HG03045 (cell line): ENCODE measurements around the gene MCTP1.
"Not testable (repeated sequence)": the region's sequence is repeated elsewhere in the genome, so short reads cannot be mapped to it uniquely, and the experiment has no call there.

ENCODE experiments used
- ATAC-seq: cut with Tn5 transposase; IDR thresholded peaks from one replicate; pipeline ENCODE4 v1.9.1; 2021; ENCODE audit warnings: mild to moderate bottlenecking, moderate library complexity; ENCODE audit not compliant: unreplicated experiment

Gene MCTP1

GRCh38 chr5:95035891-95036685 lies 248.8 kb downstream of the MCTP1 start:
- ATAC-seq: no peak

- ATAC-seq: no peak
Measured at GRCh38 chr5:95032801-95033200, 252.1 kb downstream of the MCTP1 start.

- ATAC-seq: peak; percentile 52
Measured at GRCh38 chr5:95029569-95030366, 255.1 kb downstream of the MCTP1 start.

- no peak for ATAC-seq
Measured at GRCh38 chr5:95027775-95028174, 257.1 kb downstream of the MCTP1 start.

GRCh38 chr5:95027151-95027721 lies 257.7 kb downstream of the MCTP1 start:
- ATAC-seq: no peak

GRCh38 chr5:95026718-95027117 lies 258.2 kb downstream of the MCTP1 start:
- ATAC-seq: no peak

GRCh38 chr5:95022967-95023695 lies 261.8 kb downstream of the MCTP1 start:
- ATAC-seq: no peak

GRCh38 chr5:95020345-95020744 lies 264.5 kb downstream of the MCTP1 start:
- no peak for ATAC-seq

GRCh38 chr5:95018946-95019345 lies 265.9 kb downstream of the MCTP1 start:
- ATAC-seq: no peak

GRCh38 chr5:95018511-95018910 lies 266.4 kb downstream of the MCTP1 start:
- no peak for ATAC-seq

- no peak for ATAC-seq
Measured at GRCh38 chr5:95009812-95010211, 275.1 kb downstream of the MCTP1 start.

- ATAC-seq: peak; percentile 62
Measured at GRCh38 chr5:95007921-95008597, 276.8 kb downstream of the MCTP1 start.

GRCh38 chr5:95005811-95006210 lies 279.1 kb downstream of the MCTP1 start:
- no peak for ATAC-seq

- no peak for ATAC-seq
Measured at GRCh38 chr5:94998670-94999069, 286.2 kb downstream of the MCTP1 start.

GRCh38 chr5:94994537-94994936 lies 290.4 kb downstream of the MCTP1 start:
- not testable (repeated sequence) for ATAC-seq

GRCh38 chr5:94993491-94993890 lies 291.4 kb downstream of the MCTP1 start:
- ATAC-seq: no peak

- ATAC-seq: peak; percentile 55
Measured at GRCh38 chr5:94992325-94992724, 292.6 kb downstream of the MCTP1 start.

GRCh38 chr5:94983861-94984535 lies 300.9 kb downstream of the MCTP1 start:
- no peak for ATAC-seq

- no peak for ATAC-seq
Measured at GRCh38 chr5:94977437-94977836, 307.5 kb downstream of the MCTP1 start.

GRCh38 chr5:94976853-94977252 lies 308.0 kb downstream of the MCTP1 start:
- ATAC-seq: no peak
